PC-9 (cell line): ENCODE measurements around the gene KPNA5. TPM values are rescaled to one million over a fixed set of nuclear protein-coding genes. Genes with fewer than 3 reads are reported as not detected.

Source experiments
- BruUV-seq: library from RNA; stranded (reverse); fragments of 400-500 nt; replicated peaks from 2 replicates; lab custom pipeline; 2021; lab: Mats Ljungman, UMichigan
- CTCF ChIA-PET: fragments of 300-600 bp; sonication (Branson Sonifier 250); formaldehyde crosslinking; loops from one replicate; lab custom pipeline; 2022; ENCODE audit warnings: antibody characterized with exemption; lab: Charles Lee
- POLR2A ChIA-PET: fragments of 300-600 bp; sonication (Branson Sonifier 250); formaldehyde crosslinking; loops from one replicate; lab custom pipeline; 2022; ENCODE audit warnings: antibody characterized with exemption; ENCODE audit not compliant: unreplicated experiment; lab: Charles Lee
- DNase-seq, 2 experiments: peaks; one replicate each; pipeline versions ENCODE4 v3.0.0 to v3.0.0-alpha.2; 2015 to 2022; ENCODE audit warnings: mixed read lengths in 1 of 2
- H2AFZ ChIP-seq: fragments of 200-600 bp; sonication (generic); 2 replicates; pipeline ENCODE4 v1.8.1; 2017; ENCODE audit warnings: antibody characterized with exemption
- H3F3A ChIP-seq: fragments of 200-600 bp; sonication (generic); 2 replicates; pipeline ENCODE4 v1.8.1; 2017; ENCODE audit warnings: antibody characterized with exemption, mild to moderate bottlenecking, low read depth; ENCODE audit not compliant: insufficient read depth
- H3K27ac ChIP-seq: fragments of 200-600 bp; sonication (generic); 2 replicates; pipeline ENCODE4 v1.6.1; 2016; ENCODE audit warnings: mixed run types
- H3K27me3 ChIP-seq: fragments of 200-600 bp; sonication (generic); 2 replicates; pipeline ENCODE4 v1.6.1; 2016; ENCODE audit warnings: low read depth, mixed run types; ENCODE audit not compliant: insufficient read depth
- H3K36me3 ChIP-seq: fragments of 200-600 bp; sonication (generic); 2 replicates; pipeline ENCODE4 v1.6.1; 2016; ENCODE audit warnings: low read depth, mixed run types
- H3K4me1 ChIP-seq: fragments of 200-600 bp; sonication (generic); replicated peaks from 2 replicates; pipeline ENCODE4 v1.6.1; 2016; ENCODE audit warnings: mixed run types; ENCODE audit not compliant: insufficient read depth
- H3K4me2 ChIP-seq: fragments of 200-600 bp; sonication (generic); 2 replicates; pipeline ENCODE4 v1.6.1; 2017; ENCODE audit warnings: mixed run types
- H3K4me3 ChIP-seq: fragments of 200-600 bp; sonication (generic); 2 replicates; pipeline ENCODE4 v1.6.1; 2016; ENCODE audit warnings: mixed run types
- H3K79me2 ChIP-seq: fragments of 200-600 bp; sonication (generic); 2 replicates; pipeline ENCODE4 v1.6.1; 2017; ENCODE audit warnings: low read depth, mixed run types
- H3K9me2 ChIP-seq: fragments of 200-600 bp; sonication (generic); 2 replicates; pipeline ENCODE4 v1.8.1; 2017; ENCODE audit warnings: mild to moderate bottlenecking; ENCODE audit not compliant: insufficient read depth
- H3K9me3 ChIP-seq: fragments of 200-600 bp; sonication (generic); 2 replicates; pipeline ENCODE4 v1.8.1; 2016; ENCODE audit warnings: low read depth; ENCODE audit not compliant: insufficient read depth
- H4K20me1 ChIP-seq: fragments of 200-600 bp; sonication (generic); 2 replicates; pipeline ENCODE4 v1.8.1; 2017; ENCODE audit not compliant: insufficient read depth
- EZH2 ChIP-seq: fragments of 200-600 bp; sonication (generic); IDR thresholded peaks from 2 replicates; pipeline ENCODE4 v1.8.0; 2017; ENCODE audit warnings: antibody characterized with exemption, low read depth
- intact Hi-C: fragments of 100-400 bp; cut with micrococcal nuclease; formaldehyde crosslinking; loops from one replicate; pipeline ENCODE4 v1.10.0; 2022; ENCODE audit not compliant: unreplicated experiment
- total RNA-seq: library from RNA; stranded (reverse); gene quantifications from 2 replicates; pipeline ENCODE4 v1.2.3, GENCODE V29; 2021
- TF ChIP-seq, protein P1 (sequence below): fragments of 200-600 bp; sonication (generic); conservative IDR thresholded peaks from 2 replicates; pipeline ENCODE4 v1.6.1; 2017; ENCODE audit warnings: mixed run types, antibody characterized with exemption, mild to moderate bottlenecking, moderate library complexity

Gene KPNA5
- total RNA-seq, 1 experiment from 2014 or later, result 6.6 TPM

DNA sequence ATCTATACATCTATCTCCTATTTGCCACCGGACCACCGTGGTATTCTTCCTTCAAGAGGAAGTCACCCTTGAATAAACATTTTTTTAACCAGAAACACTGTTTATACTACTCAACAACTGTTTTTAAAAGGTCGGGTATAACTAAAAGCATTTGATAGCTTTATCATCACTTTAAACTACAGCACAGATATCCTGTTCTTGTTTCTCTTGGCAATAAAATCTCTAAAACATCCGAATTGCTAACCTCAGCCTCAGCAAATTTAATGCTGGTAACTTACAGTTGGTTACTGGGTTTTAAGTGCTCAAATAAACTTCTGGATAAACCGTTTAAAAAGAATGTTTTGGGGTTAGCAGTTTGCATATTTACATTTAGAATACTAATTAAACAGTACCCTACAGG is 32.9 kb upstream of the KPNA5 start:
- H3F3A ChIP-seq, result peaks cover 10% of the 10 kb centered on the region; the same call in 1 of the 2 replicates
- DNase-seq, result no peak
- intact Hi-C loops, result loop anchor here (5.0 to 10.0 kb wide), 2 partner anchors 431 to 533 kb away; no protein-coding TSS in a partner anchor
- H4K20me1 ChIP-seq, result peaks cover 7% of the 10 kb centered on the region
- TF ChIP-seq, protein P1, sequence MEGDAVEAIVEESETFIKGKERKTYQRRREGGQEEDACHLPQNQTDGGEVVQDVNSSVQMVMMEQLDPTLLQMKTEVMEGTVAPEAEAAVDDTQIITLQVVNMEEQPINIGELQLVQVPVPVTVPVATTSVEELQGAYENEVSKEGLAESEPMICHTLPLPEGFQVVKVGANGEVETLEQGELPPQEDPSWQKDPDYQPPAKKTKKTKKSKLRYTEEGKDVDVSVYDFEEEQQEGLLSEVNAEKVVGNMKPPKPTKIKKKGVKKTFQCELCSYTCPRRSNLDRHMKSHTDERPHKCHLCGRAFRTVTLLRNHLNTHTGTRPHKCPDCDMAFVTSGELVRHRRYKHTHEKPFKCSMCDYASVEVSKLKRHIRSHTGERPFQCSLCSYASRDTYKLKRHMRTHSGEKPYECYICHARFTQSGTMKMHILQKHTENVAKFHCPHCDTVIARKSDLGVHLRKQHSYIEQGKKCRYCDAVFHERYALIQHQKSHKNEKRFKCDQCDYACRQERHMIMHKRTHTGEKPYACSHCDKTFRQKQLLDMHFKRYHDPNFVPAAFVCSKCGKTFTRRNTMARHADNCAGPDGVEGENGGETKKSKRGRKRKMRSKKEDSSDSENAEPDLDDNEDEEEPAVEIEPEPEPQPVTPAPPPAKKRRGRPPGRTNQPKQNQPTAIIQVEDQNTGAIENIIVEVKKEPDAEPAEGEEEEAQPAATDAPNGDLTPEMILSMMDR, result no peak
- no peak for TF ChIP-seq EZH2
- no peaks in the 10 kb centered on the region for H3K27me3 ChIP-seq
- H3K4me1 ChIP-seq, result no peaks in the 10 kb centered on the region
- no peaks in the 10 kb centered on the region for H3K9me3 ChIP-seq
- no peak overlapping the region for H3K4me3 ChIP-seq
- no peaks in the 10 kb centered on the region for H3K79me2 ChIP-seq
- POLR2A ChIA-PET, result no interaction called here
- no TSS peak for BruUV-seq
- H2AFZ ChIP-seq, result no peak overlapping the region
- no peaks in the 10 kb centered on the region for H3K9me2 ChIP-seq
- H3K36me3 ChIP-seq, result peaks cover 21% of the 10 kb centered on the region
- no peak overlapping the region for H3K27ac ChIP-seq
- CTCF ChIA-PET, result interaction anchor here (0.7 kb wide), 1 partner anchor 10 kb away, joined by 3 read pairs; no protein-coding TSS in a partner anchor
- H3K4me2 ChIP-seq, result no peak overlapping the region

DNA sequence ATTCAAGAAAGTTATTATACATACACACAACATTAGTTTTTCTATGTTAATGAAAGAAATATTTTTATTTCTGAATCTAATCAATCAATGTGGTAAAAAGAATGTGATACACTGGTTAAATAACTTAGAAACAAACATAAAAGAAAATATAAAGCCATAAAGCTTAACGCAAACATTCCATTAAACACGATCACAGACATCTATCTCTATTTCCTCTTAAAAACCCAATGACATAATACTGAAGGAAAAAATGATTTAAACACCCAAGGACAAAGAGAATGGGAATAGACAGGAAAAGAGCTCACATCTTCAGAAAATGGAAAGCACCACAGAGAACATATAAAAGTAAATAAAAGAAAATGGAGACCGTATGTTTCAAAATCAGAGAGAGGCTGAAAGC is 31.9 kb upstream of the KPNA5 start:
- no peak overlapping the region for H3K27ac ChIP-seq
- H3K9me3 ChIP-seq, result no peaks in the 10 kb centered on the region
- peaks cover 12% of the 10 kb centered on the region for H4K20me1 ChIP-seq
- no peak for TF ChIP-seq EZH2
- TF ChIP-seq, protein P1, result no peak
- H3K4me1 ChIP-seq, result no peaks in the 10 kb centered on the region
- ChIA-PET CTCF (no interaction called here), POLR2A (no interaction called here)
- no peak overlapping the region for H2AFZ ChIP-seq
- peaks cover 21% of the 10 kb centered on the region for H3K36me3 ChIP-seq
- H3K79me2 ChIP-seq, result no peaks in the 10 kb centered on the region
- H3F3A ChIP-seq, result peaks cover 10% of the 10 kb centered on the region; the same call in 1 of the 2 replicates
- BruUV-seq, result no TSS peak
- H3K4me3 ChIP-seq, result no peak overlapping the region
- H3K4me2 ChIP-seq, result no peak overlapping the region
- no peaks in the 10 kb centered on the region for H3K27me3 ChIP-seq
- no peaks in the 10 kb centered on the region for H3K9me2 ChIP-seq
- no peak for DNase-seq
- intact Hi-C loops, result loop anchor here (5.0 to 10.0 kb wide), 2 partner anchors 432 to 534 kb away; no protein-coding TSS in a partner anchor

DNA sequence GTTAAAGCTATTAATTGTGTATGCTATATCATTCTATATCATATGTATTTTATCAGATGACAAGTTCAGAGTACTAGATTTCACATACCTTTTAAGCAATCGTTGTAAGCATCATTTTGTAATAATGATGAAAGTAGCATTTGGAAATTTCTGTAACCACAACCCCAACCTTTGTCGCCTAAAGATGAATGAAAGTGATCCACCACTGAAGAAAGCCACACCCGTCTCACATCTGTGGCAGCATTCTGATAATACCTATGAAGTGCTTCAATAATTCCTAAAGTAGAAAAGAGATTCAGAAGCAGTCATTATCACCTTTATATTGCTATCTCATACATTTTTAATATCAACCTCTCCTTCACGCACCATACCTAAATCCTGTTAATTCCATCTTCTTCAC is 29.1 kb upstream of the KPNA5 start:
- peaks cover 30% of the 10 kb centered on the region for H3K36me3 ChIP-seq
- H3K4me1 ChIP-seq, result no peaks in the 10 kb centered on the region
- intact Hi-C loops, result no loop called here
- peaks cover 5% of the 10 kb centered on the region; the same call in 1 of the 2 replicates for H3F3A ChIP-seq
- DNase-seq, result no peak
- no peaks in the 10 kb centered on the region for H3K79me2 ChIP-seq
- BruUV-seq, result no TSS peak
- H3K27ac ChIP-seq, result no peak overlapping the region
- H2AFZ ChIP-seq, result no peak overlapping the region
- no peaks in the 10 kb centered on the region for H3K9me3 ChIP-seq
- POLR2A ChIA-PET, result no interaction called here
- TF ChIP-seq, protein P1, result no peak
- TF ChIP-seq EZH2, result no peak
- CTCF ChIA-PET, result no interaction called here
- peaks cover 12% of the 10 kb centered on the region; the same call in 1 of the 2 replicates for H4K20me1 ChIP-seq
- no peaks in the 10 kb centered on the region for H3K27me3 ChIP-seq
- H3K4me3 ChIP-seq, result no peak overlapping the region
- H3K9me2 ChIP-seq, result no peaks in the 10 kb centered on the region
- H3K4me2 ChIP-seq, result no peak overlapping the region
